SKM-1 treated with dmso at 0.1 percent for 144 hours (cell line): Measurements from ENCODE around the gene RPTOR.

ENCODE experiments used
- DNase-seq: peaks from one replicate; lab custom pipeline; 2025; ENCODE audit not compliant: unreplicated experiment; lab: John Stamatoyannopoulos, UW

Gene RPTOR

GRCh38 chr17:80588702-80589383, 44.2 kb downstream of the RPTOR start:
- no peak for DNase-seq

- no peak for DNase-seq
Measured at GRCh38 chr17:80591788-80592187, 47.1 kb downstream of the RPTOR start.

- no peak for DNase-seq
Measured at GRCh38 chr17:80592243-80592642, 47.6 kb downstream of the RPTOR start.

GRCh38 chr17:80593181-80593580, 48.5 kb downstream of the RPTOR start:
- no peak for DNase-seq

GRCh38 chr17:80594431-80595269, 50.0 kb downstream of the RPTOR start:
- DNase-seq = no peak

GRCh38 chr17:80596760-80597608, 52.3 kb downstream of the RPTOR start:
- DNase-seq = no peak

- DNase-seq = no peak
Measured at GRCh38 chr17:80598813-80599545, 54.3 kb downstream of the RPTOR start.

- DNase-seq = no peak
Measured at GRCh38 chr17:80599546-80600305, 55.1 kb downstream of the RPTOR start.

GRCh38 chr17:80601146-80601545, 56.5 kb downstream of the RPTOR start:
- no peak for DNase-seq

GRCh38 chr17:80603396-80603795, 58.8 kb downstream of the RPTOR start:
- DNase-seq = no peak

- peak; percentile 45 for DNase-seq
Measured at GRCh38 chr17:80604009-80604669, 59.5 kb downstream of the RPTOR start.

GRCh38 chr17:80604670-80605010, 60.0 kb downstream of the RPTOR start:
- DNase-seq = no peak

GRCh38 chr17:80605326-80606066, 60.9 kb downstream of the RPTOR start:
- no peak for DNase-seq

GRCh38 chr17:80608326-80608725, 63.7 kb downstream of the RPTOR start:
- DNase-seq = no peak

- DNase-seq = no peak
Measured at GRCh38 chr17:80609757-80610156, 65.1 kb downstream of the RPTOR start.

GRCh38 chr17:80611816-80612215, 67.2 kb downstream of the RPTOR start:
- DNase-seq = no peak

- no peak for DNase-seq
Measured at GRCh38 chr17:80612997-80613731, 68.5 kb downstream of the RPTOR start.

- DNase-seq = no peak
Measured at GRCh38 chr17:80613732-80614071, 69.1 kb downstream of the RPTOR start.
